Esophagus (tissue), 2 donors: ENCODE data around the gene UBE2H. TPM values are rescaled to one million over a fixed set of nuclear protein-coding genes. Genes with fewer than 3 reads are reported as not detected.
"Not testable (repeated sequence)": the region's sequence is repeated elsewhere in the genome, so short reads cannot be mapped to it uniquely, and the experiment has no call there.

Source experiments
- H3K27ac ChIP-seq, 2 donors: one replicate each; pipeline ENCODE4 v1.5.1; 2013; ENCODE audit warnings: low read depth in 2 of 2, mild to moderate bottlenecking in 2 of 2, inconsistent platforms in 1 of 2, low read length in 1 of 2, moderate library complexity in 1 of 2
- H3K27me3 ChIP-seq, 2 donors: one replicate each; pipeline ENCODE4 v1.6.1; 2013; ENCODE audit warnings: low read length in 2 of 2, control low read depth in 1 of 2, mild to moderate bottlenecking in 1 of 2; ENCODE audit not compliant: insufficient read depth in 2 of 2, control insufficient read depth in 1 of 2
- H3K36me3 ChIP-seq, 2 donors: one replicate each; pipeline ENCODE4 v1.6.1; 2013; ENCODE audit warnings: low read length in 1 of 2; ENCODE audit not compliant: control insufficient read depth in 2 of 2, insufficient read depth in 2 of 2
- H3K4me1 ChIP-seq, 2 donors: one replicate each; pipeline ENCODE4 v1.6.1; 2013; ENCODE audit warnings: low read length in 1 of 2; ENCODE audit not compliant: control insufficient read depth in 2 of 2, insufficient read depth in 2 of 2
- H3K4me3 ChIP-seq, 2 donors: one replicate each; pipeline ENCODE4 v1.5.1; 2013; ENCODE audit warnings: low read length in 2 of 2, mild to moderate bottlenecking in 2 of 2, low read depth in 1 of 2, moderate library complexity in 1 of 2
- H3K9me3 ChIP-seq, 2 donors: one replicate each; pipeline ENCODE4 v1.6.1; 2013; ENCODE audit warnings: mild to moderate bottlenecking in 2 of 2, low read depth in 1 of 2, low read length in 1 of 2, moderate library complexity in 1 of 2; ENCODE audit not compliant: control insufficient read depth in 2 of 2, insufficient read depth in 1 of 2
- WGBS, 2 donors: extraction: QIAGEN DNeasy Blood & Tissue Kit; methylation state at CpG; one replicate each; pipeline ENCODE4 v1.1.7; 2013; 5-methylcytosine and 5-hydroxymethylcytosine counted together
- polyA plus RNA-seq, 2 donors: library from polyadenylated mRNA; stranded (reverse); fragments of 200-250 nt; gene quantifications; one replicate each; pipeline ENCODE4 v1.2.3, GENCODE V29; 2013
- donor health status: healthy with polysubstance abuse.
- donor health status: Bipolar disorder and iron deficiency.

Gene UBE2H
- polyA plus RNA-seq, 2 donors: 31.1 to 51.1 TPM

GRCh38 chr7:129832282-129832681 is 120.5 kb downstream of the UBE2H start:
- H3K4me1 ChIP-seq: peaks cover 0 to 2% of the 10 kb centered on the region in 2 donors
- peaks cover 5 to 6% of the 10 kb centered on the region in 2 donors for H3K36me3 ChIP-seq
- H3K27me3 ChIP-seq: no peaks in the 10 kb centered on the region
- H3K27ac ChIP-seq: no peak overlapping the region
- H3K4me3 ChIP-seq: no peak overlapping the region
- 91 to 96% methylated on average over 4 of the region's 4 CpGs for WGBS, 2 donors
- H3K9me3 ChIP-seq: no peaks in the 10 kb centered on the region

- Histone ChIP-seq H3K4me3 (no peak overlapping the region), H3K36me3 (peaks cover 4 to 5% of the 10 kb centered on the region in 2 donors), H3K27ac (peak overlapping the region in 1 of 2 donors; percentile 18), H3K4me1 (peaks cover 0 to 2% of the 10 kb centered on the region in 2 donors), H3K27me3 (no peaks in the 10 kb centered on the region), H3K9me3 (no peaks in the 10 kb centered on the region)
- 74 to 76% methylated on average over 5 of the region's 5 CpGs for WGBS, 2 donors
Observed at GRCh38 chr7:129831424-129832058, 121.2 kb downstream of the UBE2H start.

DNA sequence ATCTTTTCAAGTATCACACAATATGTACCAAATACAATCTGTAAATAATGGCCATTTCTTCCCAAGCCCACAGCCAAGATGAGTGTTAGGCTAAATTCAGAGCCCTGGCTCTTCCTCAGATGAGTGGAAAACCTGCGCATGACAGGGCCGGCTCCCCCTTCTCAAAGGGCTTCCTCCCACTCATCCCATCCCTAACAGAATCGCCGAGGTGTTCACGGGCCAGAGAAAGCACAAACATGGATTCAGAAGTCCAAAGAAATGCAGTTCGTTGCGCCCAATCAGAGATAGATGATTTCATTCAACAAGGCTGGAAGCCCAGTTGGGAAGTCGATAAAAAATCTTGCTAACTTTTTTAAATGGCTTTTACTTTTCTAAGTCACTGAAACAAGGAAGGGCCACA is 121.8 kb downstream of the UBE2H start:
- Histone ChIP-seq H3K27me3 (no peaks in the 10 kb centered on the region), H3K27ac (no peak overlapping the region), H3K4me3 (no peak overlapping the region), H3K9me3 (no peaks in the 10 kb centered on the region), H3K36me3 (peaks cover 4 to 5% of the 10 kb centered on the region in 2 donors), H3K4me1 (peaks cover 0 to 2% of the 10 kb centered on the region in 2 donors)
- WGBS, 2 donors: 88 to 89% methylated on average over 8 of the region's 8 CpGs

DNA sequence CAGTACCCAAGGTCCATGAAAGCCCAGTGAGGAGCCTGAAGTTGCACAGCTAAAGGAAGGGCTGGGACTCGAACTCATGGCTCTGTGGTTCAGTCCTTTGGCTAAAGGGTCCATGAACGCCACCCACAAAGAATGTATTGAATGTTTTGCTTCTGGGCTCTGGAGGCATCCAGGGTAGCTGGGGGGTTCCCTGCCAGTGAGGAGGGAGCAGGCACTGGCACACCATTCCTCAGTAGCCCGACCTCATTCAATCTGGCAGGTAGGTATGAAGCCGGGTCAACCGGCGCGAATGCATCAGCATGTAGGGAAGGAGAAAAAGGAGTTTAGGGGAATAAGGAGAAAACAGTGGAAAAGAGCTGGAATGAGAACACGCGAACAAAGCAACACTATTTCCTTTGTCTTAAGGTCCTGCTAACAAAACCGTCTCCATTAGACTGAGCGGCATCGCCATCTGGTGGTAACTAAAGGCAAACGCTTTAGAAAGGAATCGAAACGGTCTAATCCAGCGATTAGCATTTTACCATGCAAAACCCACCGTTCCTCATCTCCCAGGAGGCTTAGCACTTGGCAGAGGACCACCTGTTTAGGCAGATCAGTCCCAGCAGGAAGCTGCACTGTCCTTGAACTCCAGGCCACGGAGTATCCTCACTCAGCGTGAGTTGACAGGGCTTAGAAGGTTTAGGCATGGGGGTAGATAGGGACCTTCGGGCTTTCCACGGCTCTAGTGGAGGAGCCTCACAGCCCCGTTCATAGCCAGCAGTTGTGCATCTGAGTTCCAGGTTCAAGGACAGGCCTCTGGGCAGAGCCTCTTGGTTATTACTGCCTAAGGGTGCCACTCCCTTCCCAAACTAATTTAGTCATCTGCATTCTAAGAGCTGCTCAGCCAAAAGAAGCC is 122.8 kb downstream of the UBE2H start:
- WGBS, 2 donors: 17 to 23% methylated on average over 22 of the region's 22 CpGs
- Histone ChIP-seq H3K27me3 (no peaks in the 10 kb centered on the region), H3K4me3 (peak overlapping the region in 1 of 2 donors; percentile 21), H3K4me1 (peaks cover 0 to 2% of the 10 kb centered on the region in 2 donors), H3K36me3 (peaks cover 1 to 5% of the 10 kb centered on the region in 2 donors), H3K9me3 (no peaks in the 10 kb centered on the region), H3K27ac (peak overlapping the region; percentile 4 to 75)

DNA sequence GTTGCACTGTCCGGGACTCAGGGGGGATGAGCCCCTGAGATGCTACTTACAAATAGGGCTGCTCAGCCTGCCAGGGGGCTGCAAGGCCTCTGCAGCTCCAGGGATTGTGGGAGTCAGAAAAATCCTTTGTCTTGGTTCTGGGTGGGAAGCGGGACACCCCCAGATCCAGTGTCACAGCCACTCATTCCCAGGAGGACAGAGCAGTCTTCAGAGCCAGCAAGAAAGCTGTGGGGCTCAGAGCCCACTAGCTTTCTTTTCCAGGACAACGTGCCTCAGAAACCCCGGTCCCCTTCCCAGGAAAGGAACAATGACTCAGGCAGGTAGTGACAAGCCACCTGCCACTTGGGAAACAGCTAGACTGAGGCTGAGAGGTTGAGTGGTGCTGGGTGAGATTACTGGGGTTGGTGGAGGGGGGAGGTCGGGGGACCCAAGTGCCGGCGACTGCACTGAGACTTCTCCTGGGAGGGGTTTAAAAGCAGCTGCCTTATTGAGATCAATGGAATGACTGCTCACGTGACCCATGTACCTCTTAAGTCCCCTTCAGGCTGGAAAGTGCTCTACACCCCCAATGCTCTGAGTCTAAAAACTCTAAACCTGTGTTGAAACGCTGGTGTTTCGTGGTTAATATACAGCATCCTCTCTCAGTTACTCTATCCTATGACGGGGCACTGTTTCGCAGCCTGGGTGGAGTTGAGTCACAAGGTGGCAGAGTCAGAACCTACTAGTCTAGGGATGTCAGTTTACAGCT is 123.6 kb downstream of the UBE2H start:
- Histone ChIP-seq H3K9me3 (no peaks in the 10 kb centered on the region), H3K4me3 (no peak overlapping the region), H3K27me3 (no peaks in the 10 kb centered on the region), H3K4me1 (peaks cover 0 to 2% of the 10 kb centered on the region in 2 donors), H3K36me3 (peaks cover 0 to 2% of the 10 kb centered on the region in 2 donors), H3K27ac (no peak overlapping the region)
- WGBS, 2 donors: 76 to 84% methylated on average over 12 of the region's 12 CpGs

DNA sequence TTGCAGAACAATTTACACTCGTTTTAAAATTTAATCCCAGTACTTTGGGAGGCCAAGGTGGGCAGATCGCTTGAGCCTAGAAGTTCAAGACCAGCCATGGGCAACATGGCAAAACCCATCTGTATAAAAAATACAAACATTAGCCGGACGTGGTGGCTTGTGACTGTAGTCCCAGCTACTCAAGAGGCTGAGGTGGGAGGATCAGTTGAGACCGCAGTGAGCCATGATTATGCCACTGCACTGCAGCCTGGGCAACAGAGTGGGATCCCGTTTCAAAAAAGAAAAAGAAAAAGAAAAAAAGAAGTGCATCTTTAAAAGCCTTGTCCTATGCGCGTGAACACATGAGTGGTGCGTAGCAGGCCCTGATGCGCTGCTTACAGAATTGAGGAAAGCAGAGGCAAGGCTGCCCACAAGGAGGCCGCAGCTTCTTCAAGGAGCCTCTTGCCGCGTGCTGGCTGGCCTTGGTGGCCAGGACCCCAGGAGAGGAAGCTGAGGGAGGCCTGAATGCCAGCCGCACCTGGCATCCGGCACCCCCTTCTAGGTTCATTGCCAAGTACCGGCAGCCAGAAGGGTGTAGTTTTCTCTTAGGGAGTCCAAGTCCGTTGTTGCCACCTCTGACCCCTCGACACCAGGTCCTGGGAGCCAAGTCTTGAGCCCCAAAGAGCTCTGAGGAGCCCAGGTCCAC is 124.5 kb downstream of the UBE2H start:
- WGBS, 2 donors: 88% methylated on average over 18 of the region's 18 CpGs
- Histone ChIP-seq H3K4me3 (no peak overlapping the region), H3K4me1 (peaks cover 0 to 2% of the 10 kb centered on the region in 2 donors), H3K9me3 (no peaks in the 10 kb centered on the region), H3K27ac (no peak overlapping the region), H3K27me3 (no peaks in the 10 kb centered on the region), H3K36me3 (peaks cover 0 to 2% of the 10 kb centered on the region in 2 donors)

DNA sequence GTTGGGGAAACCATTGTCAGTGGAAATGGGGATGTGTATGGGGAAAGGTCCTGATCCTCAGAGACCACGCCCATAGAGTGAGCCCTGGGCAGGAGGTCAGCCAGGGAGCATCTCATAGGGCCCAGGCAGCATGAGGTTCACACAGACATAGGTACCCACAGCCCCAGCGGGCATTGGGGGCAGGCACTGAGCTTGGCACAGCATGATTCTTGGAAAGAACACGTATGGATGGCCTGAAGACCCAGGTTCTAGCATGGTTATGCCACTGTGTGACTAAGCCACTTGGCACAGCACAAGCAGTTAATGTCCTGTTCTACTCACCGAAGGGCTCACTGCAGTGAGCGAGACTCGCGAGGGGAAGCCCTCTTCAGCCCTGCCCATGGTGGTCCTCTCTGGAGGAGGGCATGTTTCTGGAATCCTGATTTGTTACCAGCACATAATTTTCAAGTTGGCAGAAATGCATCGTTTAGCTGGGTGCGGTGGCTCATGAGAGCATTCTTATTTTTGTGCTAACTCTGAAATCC is 125.2 kb downstream of the UBE2H start:
- peaks cover 0 to 2% of the 10 kb centered on the region in 2 donors for H3K36me3 ChIP-seq
- 80 to 83% methylated on average over 9 of the region's 9 CpGs for WGBS, 2 donors
- H3K27me3 ChIP-seq: no peaks in the 10 kb centered on the region
- no peak overlapping the region for H3K4me3 ChIP-seq
- no peak overlapping the region for H3K27ac ChIP-seq
- H3K9me3 ChIP-seq: no peaks in the 10 kb centered on the region
- H3K4me1 ChIP-seq: peaks cover 0 to 2% of the 10 kb centered on the region in 2 donors

DNA sequence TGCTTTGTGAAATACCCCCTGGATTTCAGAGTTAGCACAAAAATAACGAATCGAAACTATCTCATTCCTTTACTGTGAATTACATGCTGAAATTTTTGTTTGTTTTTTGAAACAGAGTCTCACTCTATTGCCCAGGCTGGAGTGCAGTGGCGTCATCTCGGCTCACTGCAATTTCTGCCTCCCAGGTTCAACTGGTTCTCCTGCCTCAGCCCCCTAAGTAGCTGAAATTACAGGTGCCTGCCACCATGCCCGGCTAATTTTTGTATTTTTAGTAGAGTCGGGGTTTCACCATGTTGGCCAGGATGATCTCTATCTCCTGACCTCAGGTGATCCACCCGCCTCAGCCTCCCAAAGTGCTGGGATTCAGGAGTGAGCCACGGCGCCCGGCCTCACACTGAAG is 125.9 kb downstream of the UBE2H start:
- H3K36me3 ChIP-seq, H3K27ac ChIP-seq, H3K27me3 ChIP-seq, H3K4me3 ChIP-seq, H3K4me1 ChIP-seq, H3K9me3 ChIP-seq: not testable (repeated sequence)
- whole genome bisulfite sequencing, 2 donors: 79 to 80% methylated on average over 10 of the region's 10 CpGs
